Stimulated activated naive CD4-positive, alpha-beta T cell (primary cell): ENCODE results near the gene CA14.
A peak's percentile ranks its signal among the peaks of the same experiment; 100 is the strongest.
"Not testable (repeated sequence)": the region's sequence is repeated elsewhere in the genome, so short reads cannot be mapped to it uniquely, and the experiment has no call there.

ENCODE experiments used
- DNase-seq, 6 experiments: peaks; one replicate each; lab custom pipeline; 2025; lab: John Stamatoyannopoulos, UW

The CA14 gene

DNA sequence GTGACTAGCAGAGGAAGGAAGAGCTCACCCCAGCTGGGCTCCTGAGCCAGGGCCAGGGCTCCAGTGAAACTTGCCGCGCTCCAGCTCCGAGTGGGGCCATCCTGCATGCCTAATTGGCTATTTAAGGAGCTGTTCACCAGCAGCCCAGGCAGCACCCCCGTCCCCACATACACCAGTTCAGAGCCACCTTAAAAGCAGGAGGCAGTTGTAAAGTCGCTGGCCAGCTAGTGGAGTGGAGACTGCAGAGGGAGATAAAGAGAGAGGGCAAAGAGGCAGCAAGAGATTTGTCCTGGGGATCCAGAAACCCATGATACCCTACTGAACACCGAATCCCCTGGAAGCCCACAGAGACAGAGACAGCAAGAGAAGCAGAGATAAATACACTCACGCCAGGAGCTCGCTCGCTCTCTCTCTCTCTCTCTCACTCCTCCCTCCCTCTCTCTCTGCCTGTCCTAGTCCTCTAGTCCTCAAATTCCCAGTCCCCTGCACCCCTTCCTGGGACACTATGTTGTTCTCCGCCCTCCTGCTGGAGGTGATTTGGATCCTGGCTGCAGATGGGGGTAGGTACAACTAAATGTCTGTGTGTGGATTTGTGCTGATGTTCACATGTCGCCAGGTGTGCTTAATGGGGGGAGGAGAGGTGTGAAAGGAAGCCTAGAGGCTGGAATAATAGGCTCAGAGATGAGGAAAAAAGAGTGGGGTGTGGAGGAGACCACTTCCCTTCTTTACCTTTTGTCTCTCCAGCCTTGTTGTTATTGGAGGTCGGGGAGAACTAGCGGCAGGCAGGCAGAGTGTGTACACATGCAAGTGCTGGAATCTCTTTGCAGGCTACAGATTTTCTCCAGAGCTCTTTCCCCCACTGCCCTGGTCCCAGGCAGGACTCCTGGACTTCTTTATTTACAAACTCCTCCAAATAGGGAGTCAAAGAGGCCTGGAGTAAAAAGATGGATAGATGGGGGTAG lies at the start of gene CA14:
Gene CA14, plus strand, starts transcription at position 151 of the 962 bp plus-strand sequence. Its CDS starts 355 bp downstream, at position 506.
- DNase-seq = no peak

DNA sequence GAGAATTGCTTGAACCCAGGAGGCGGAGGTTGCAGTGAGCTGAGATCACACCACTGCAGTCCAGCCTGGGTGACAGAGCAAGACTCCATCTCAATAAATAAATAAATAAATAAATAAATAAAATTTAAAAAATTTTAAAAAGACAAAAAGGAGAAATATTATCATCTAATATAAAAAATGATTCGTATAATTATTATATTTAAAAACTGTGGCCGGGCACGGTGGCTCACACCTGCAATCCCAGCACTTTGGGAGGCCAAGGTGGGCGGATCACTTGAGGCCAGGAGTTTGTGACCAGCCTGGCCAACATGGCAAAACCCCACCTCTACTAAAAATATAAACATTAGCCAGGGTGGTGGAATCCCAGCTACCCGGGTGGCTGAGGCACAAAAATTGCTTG lies 49.1 kb upstream of the CA14 start:
- DNase-seq = not testable (repeated sequence)

DNA sequence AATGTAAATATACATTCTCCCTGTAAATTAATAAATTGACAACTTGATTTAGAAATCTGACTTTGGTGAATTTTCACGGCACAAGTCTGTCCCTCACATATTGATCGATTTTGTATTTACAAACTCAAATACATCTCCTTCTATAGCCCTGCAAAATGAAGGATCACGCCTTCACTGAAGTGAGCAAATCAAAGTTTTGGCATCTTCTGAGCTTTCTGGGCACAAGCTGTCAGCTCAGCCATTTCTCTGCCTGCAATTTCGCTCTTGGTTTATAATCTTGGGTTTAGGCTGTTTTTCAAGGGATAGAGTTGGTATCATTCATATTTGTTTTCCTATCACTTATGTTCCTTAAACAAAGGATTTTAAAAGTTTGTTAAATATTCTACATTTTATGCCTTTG lies 47.5 kb upstream of the CA14 start:
- DNase-seq = no peak

DNA sequence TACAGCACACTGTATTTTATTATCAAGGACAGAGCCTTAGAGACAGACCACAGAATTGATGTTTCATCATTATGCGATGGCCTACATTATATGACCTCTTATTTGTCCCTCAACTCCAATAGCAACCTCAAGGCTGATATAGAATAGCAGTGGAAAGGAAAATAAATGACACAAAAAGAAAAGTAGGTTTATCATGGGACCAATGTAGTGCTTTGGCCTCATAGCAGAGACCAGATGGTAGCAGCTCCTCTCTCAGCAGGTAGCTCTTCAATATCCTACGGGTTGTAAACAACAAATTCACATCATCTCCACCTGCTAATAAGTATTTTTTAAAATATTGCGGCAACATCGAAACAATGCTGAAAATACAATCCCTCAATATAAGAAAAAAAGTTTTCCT lies 46.9 kb upstream of the CA14 start:
- DNase-seq = no peak

DNA sequence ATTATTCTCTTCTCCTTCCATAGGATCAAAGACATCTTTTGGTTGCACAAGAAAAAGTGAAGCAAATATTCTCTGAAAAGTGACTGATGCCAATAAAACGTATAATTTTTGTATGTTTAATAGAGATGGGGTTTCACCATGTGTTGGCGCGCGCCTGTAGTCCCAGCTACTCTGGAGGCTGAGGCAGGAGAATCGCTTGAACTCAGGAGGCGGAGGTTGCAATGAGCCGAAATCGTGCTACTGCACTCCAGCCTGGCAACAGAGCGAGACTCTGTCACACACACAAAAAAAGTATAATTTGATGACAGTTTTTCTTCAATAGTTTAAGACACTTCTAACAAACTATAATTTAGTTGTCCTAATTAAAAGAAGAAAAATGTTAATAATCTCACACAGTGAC lies 45.5 kb upstream of the CA14 start:
- DNase-seq = no peak

DNA sequence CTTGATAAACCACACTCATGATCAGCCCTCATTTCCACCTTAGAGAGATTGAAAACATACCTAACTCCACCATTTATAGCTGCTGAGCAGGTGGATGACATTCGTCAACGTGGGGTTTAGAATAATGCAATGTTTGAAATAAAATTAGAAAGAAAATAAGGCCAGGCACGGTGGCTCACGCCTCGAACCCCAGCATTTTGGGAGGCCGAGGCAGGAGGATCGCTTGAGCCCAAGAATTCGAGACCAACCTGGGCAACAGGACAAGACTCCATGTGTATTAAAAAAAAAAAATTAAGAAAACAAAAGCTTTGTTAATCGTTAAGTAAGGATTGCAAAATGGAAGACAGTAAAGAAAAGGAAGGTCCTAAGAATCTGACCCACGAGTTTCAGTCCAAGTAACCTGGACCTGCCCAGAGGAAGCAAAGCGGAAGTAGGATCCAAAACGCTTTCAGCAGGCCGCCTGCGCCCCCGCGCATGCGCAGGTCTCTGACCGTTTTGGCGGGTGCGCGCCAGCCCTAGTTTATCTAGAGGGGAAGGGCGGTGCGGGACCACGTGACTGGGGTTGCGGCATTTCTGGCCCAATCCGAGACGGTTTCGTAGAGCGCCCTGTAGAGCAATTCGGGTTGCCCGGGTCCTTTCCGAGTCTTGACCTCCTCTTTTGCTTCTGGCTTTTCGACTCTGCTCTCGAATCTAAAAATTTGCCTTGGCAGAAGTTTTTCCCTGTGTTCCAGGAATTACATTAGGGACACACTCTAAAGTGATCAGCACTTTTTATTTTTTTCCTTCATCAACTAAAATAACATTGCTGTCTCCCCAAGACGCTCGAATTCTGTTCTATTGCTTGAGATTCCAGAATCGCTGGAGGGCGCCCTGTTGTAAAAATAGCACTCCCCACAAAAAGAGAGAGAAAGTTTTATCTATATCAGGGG lies 44.1 kb upstream of the CA14 start:
- peak; percentile 77 to 89 (median 86) for DNase-seq

DNA sequence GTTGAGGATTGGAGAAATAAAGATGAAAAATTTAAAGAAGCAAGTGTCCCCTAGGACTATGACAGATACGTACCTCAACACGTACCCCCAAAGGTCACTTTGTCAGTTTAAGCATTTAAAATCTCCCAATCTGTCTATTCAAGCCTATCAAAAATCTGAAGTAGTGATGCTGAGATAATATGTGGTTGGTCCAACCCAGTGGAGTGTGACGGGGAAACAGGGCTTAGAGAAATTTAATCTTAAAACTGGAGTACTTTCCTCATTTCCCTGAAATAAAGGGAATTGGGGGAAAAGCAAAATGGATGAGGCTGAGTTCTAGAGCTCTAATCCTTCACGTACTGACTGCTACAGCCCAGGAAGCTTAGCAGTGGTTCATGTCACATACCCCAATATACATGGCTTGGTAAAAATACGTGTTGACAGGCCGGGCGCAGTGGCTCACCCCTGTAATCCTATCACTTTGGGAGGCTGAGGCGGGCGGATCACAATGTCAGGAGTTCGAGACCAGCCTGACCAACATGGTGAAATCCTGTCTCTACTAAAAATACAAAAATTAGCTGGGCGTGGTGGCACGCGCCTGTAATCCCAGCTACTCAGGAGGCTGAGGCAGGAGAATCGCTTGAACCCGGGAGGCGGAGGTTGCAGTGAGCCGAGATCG lies 43.3 kb upstream of the CA14 start:
- not testable (repeated sequence) for DNase-seq

DNA sequence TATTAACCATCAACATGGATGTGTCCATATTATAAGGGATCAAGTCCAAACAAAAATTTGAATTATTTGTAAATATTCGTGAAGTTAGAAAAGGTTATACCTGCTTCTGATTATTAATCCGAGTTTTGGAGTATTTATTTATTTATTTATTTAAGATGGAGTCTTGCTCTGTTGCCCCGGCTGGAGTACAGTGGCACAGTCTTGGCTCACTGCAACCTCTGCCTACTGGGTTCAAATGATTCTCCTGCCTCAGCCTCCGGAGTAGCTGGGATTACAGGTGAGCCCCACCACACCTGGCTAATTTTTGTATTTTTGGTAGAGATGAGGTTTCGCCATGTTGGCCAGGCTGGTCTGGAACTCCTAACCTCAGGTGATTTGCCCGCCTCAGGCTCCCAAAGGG lies 41.7 kb upstream of the CA14 start:
- DNase-seq = not testable (repeated sequence)

DNA sequence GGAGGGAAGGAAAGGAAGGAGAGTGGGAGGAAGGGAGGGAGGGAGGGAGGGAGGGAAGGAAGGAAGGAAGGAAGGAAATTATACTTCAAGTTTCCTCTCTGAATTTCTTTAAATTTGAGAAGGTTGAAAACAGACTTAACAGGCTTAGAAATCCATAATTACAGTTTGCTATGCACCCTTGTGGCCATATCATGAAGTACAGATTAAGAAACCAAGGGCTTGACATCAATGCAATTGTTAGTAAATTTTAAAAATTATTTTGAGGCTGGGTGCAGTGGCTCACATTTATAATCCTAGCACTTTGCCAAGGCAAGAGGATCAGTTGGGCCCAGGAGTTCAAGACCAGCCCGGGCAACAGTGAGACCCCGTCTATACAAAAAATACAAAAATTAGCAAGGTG lies 36.0 kb upstream of the CA14 start:
- DNase-seq = peak in 3 of 6 experiments; percentile 6 to 27 (median 20)

DNA sequence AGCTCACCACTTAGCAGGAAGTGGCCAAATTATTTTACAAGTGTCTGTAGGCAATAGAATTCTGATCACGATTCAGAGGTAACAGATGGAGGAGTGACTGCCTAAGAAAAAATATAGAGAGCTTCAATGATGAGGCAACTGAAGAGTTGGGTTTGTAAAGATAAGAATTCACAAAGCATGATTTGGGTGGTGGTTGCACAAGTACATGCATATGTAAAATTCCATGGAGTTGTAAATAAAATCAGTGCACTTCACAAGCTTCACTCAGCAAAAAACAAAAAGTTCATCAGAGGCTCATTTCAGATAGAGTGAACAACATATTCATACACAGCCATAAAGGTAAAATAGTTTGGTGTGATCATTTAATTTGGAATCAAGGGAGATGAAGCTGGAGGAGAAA lies 32.6 kb upstream of the CA14 start:
- no peak for DNase-seq

DNA sequence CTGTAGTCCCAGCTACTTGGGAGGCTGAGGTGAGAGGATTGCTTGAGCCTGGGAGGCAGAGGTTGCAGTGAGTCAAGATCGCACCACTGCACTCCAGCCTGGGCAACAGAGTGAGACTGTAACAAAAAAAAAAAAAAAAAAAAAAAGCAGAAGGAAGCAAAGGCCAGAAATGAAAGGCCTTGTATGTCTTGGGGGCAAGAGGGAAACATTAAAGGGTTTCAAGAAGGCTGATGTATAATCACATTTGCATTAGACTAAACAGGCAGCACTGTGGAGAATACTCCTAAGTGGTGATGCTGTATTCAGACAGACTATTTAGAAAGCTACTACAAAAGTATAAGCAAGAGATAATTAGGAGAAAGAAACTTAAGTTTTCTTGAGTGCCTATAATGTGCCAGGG lies 32.0 kb upstream of the CA14 start:
- no peak for DNase-seq

DNA sequence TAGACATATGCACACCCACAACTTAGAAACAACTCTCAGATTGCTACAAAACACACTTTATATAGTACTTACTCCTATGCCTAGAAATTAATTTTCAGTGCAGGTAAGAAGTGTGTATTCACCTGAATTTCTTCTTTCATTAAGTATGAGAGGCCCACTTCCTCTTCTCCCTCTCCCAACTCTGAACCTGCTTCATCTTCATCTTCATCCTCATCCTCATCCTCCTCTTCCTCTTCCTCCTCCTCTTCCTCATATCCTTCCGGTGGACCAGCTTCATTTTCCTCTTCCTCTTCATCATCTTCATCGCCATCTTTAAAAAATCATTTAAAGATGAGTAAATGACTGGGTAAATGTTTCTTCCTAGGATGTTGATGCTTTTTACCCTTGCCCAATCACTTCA lies 31.1 kb upstream of the CA14 start:
- no peak for DNase-seq

DNA sequence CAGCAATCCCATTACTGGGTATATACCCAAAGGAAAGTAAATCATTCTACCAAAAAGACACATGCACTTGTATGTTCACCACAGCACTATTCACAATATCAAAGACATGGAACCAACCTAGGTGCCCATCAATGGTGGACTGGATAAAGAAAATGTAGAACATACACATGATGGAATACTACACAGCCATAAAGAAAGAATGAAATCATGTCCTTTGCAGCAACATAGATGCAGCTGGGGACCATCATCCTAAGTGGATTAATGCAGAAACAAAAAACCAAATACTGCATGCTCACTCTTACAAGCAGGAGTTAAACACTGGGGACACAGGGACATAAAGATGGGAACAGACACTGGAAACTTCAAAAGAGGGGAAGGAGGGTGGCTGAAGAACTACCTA lies 30.3 kb upstream of the CA14 start:
- DNase-seq = no peak

DNA sequence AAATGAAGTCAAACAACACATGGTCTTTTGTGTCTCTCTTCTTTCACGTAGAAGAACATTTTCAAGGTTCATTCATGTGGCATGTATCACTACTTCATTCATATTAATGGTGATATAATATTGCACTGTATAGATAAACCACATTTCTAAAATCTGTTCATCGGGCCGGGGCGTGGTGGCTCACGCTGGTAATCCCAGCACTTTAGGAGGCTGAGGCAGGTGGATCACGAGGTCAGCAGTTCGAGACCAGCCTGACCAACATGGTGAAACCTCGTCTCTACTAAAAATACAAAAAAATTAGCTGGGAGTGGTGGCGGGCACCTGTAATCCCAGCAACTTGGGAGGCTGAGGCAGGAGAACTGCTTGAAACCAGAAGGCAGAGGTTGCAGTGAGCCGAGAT lies 29.3 kb upstream of the CA14 start:
- not testable (repeated sequence) for DNase-seq

DNA sequence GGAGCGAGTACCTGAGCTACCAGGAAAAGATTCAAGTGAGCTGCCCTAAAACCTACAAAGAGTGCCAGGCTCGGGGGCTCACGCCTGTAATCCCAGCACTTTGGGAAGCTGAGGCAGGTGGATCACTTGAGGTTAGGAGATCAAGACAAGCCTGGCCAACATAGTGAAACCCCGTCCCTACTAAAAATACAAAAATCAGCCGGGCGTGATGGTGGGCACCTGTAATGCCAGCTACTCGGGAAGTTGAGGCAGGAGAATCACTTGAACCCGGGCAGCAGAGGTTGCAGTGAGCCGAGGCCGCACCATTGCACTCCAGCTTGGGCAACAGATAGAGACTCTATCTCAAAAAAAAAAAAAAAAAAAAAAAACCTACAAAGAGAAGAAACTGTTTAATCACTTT lies 24.7 kb upstream of the CA14 start:
- DNase-seq = not testable (repeated sequence)

DNA sequence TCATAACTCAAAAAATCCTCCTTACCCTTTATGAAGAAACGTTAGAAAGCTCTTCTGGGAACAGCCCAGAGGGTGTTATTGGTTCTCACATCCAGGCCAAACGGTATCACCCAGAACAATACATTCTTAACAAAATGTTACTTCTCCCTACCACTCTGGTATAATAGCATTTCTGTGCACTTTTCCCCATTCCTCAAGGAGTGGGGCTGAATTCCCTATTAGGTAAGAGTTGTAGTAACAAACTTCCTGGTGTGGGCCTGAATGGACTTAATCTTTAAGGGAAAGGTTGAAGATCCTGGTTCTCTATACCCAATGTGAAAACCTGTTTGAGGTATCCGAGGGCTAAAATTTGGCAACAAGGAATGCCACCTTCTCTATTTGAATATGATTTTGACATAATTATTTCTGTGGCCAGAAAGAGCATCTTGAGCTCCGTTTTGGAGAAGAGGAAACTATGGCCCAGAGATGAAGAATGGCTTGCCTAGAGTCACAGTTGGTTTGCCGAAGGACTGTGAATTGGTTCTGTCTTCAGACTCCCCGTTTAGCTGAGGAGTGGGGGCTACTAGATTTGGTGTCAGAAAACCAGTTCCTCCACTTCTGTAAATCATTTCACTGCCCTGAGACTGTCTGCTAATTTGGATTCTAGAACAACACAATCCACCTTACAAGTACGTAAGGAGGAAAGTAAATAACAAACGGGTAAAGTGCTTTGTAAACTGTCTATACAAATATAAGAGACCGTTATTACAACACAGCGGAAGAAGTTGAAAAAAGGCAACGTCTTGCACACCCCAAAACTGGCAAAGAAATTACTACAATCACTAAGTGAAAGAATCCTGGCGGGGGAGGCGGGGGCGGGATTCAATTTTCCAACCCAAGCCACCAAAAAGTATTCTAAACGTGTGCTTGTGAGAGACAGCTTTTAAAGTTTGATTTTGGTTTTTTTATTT lies 23.9 kb upstream of the CA14 start:
- peak in 4 of 6 experiments; percentile 13 to 47 (median 23) for DNase-seq

DNA sequence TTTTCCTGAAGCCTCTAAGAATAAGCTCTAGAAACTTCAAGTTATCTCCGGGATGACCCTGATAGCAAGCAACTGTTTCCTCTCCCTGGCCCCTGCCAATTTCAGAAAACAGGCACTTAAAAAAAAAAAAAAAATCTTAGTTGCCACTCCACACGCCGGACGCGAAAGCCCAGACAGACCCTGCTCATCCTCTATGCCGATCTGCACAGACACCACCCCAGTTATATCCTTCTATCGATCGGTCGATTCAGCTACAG lies 23.3 kb upstream of the CA14 start:
- DNase-seq = no peak

DNA sequence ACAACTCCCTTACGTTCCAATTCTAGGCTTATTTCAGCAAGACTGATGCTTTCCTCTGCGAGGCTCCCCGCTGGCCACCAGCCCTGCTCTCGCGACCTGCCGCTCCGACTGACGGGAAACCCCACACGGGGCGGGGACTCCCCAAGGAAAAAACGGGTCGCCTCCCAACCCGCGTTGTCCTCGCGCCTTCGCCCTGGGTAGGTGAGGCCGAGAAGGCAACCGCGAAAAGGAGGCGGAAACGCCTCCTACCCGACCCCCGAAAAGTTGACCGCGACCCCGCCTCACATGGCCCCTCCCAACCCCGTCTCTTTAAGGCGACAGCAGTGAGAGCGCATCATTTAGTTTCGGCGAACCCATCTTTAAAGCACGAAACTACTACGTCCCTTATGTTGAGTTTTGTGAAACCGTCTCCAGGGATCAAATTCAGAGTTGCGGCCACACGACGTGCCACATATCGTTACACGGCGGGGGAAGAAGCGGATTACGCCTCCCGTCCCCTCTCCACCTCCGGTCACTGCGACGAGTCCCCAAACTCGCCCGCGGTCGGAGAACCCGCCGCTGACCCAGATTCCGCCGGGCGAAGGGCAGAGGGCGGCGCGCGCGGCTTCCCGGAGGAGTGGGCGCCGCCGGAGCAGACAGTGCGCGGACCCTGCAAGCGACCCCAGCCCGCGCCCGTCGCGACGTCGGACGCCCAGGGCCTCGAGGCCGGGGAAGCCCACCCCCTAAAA lies 22.8 kb upstream of the CA14 start:
- peak; percentile 69 to 87 (median 77) for DNase-seq

DNA sequence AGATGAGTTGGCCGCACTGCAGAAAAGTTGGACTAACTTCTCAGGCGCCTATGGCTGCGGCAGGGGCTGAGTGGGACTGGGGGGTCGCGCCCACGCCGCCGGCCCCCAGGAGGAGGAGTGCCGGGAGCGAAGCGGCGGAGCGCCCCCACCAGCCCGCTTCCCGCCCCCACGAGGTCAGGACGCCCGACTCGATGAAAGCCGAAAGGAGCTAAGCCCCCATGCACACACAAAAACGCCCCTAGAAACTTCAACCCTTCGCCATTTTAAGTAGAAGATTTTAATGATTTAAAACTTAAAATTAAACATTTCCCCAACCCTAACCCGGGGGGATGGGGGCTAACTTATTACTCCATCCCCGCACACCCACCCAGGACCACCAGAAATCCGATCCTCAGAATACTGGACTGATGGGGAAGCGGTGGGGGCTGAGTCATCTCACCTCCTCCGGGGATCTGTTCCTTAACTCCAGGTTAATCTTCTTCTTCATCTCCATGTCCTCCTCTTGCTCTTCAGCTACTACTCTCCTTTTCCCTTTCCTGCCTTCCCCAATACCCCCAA lies 22.2 kb upstream of the CA14 start:
- DNase-seq = peak in 5 of 6 experiments; percentile 13 to 56 (median 33)
